ENCODE data around the gene RGL3. TPM values are rescaled to one million over a fixed set of nuclear protein-coding genes. Genes with fewer than 3 reads are reported as not detected.
"Not testable (repeated sequence)": the region's sequence is repeated elsewhere in the genome, so short reads cannot be mapped to it uniquely, and the experiment has no call there.

RGL3 gene
- total RNA-seq, 4 donors from 2014 or later = 0.25 to 3.7 (median 1.3) TPM

DNA sequence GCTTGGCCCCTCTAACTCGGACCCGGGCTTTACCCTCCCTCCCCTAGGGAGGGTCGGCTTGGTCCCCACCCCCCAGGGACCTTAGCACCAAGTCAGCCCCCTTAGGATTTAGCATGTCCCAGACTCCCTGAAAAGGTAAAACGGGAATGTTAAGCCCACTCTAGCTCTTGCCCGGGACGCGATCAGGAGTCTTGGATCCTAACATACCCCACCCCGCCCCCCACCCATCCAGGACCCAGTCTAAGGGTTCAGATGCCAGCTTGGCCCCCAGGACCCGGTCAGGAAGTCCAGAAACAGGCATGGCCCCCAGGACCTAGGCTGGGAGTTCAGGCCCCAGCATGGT, 35.4 kb downstream of the RGL3 start:
- H3K27me3 ChIP-seq = peaks cover 30% of the 10 kb centered on the region
- peak overlapping the region in 1 of 2 donors; percentile 40 for H3K4me3 ChIP-seq
- peak overlapping the region in 1 of 4 donors; percentile 40 for H3K27ac ChIP-seq
- ATAC-seq = no peak
- no peaks in the 10 kb centered on the region for H3K36me3 ChIP-seq
- no peaks in the 10 kb centered on the region for H3K9me3 ChIP-seq
- peaks cover 0 to 59% (median 23%) of the 10 kb centered on the region in 3 donors for H3K4me1 ChIP-seq
- TF ChIP-seq POLR2A (IDR thresholded peaks at IDR 0.05) (no peak), POLR2AphosphoS5 (IDR thresholded peaks at IDR 0.05) (no peak), EP300 (IDR thresholded peaks at IDR 0.05) (no peak)
- 0% methylated on average over 3 of the region's 9 CpGs; no CpG with 5 or more reads in 1 of the 2 donors for WGBS, 2 donors (ENCODE audit: low coverage in 1 of 2)

DNA sequence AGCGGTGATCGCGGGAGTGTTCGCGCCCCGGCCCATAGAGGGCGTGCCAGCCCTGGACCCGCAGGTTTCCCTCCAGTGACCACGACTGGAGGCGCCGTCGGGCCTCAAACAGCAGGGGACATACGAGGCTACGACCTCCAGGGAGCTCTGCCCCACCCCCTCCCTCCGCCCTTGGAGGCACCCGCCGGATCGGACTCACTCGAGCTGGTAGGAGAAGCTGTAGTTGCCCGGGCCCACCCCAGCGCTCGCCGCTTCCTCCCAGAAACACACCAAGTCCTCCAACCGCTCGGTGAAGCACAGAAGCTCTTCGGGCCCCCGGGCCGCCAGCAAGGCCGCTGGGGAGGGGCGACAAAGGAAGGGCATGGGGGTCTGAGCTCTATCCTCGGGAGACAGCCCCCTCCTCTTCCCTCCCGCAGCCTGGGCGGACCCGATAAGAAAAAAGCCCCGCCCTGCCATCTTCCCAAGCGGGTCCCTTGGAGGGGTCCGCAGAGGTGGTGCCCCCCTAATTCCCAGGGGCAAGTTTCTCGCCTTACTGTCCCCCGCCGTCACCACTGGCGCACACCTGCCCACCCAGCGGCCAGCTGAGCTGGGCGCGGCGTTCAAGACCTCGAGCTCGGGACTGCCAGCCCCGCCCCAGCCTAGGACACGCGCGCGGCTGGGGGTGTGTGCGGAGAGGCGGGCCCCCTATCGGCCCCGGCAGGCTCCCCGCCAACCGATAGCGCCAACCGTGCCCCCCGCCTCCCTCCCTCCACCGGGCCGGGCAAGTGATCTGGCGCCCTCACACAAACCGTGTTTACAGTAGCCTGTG, 36.0 kb downstream of the RGL3 start:
- Histone ChIP-seq H3K27me3 (peaks cover 30% of the 10 kb centered on the region), H3K9me3 (no peaks in the 10 kb centered on the region), H3K27ac (peak overlapping the region in 1 of 4 donors; percentile 40), H3K36me3 (peaks cover 0 to 5% of the 10 kb centered on the region in 2 donors), H3K4me1 (peaks cover 0 to 65% (median 25%) of the 10 kb centered on the region in 3 donors), H3K4me3 (peak overlapping the region in 1 of 2 donors; percentile 40)
- TF ChIP-seq, protein P1, sequence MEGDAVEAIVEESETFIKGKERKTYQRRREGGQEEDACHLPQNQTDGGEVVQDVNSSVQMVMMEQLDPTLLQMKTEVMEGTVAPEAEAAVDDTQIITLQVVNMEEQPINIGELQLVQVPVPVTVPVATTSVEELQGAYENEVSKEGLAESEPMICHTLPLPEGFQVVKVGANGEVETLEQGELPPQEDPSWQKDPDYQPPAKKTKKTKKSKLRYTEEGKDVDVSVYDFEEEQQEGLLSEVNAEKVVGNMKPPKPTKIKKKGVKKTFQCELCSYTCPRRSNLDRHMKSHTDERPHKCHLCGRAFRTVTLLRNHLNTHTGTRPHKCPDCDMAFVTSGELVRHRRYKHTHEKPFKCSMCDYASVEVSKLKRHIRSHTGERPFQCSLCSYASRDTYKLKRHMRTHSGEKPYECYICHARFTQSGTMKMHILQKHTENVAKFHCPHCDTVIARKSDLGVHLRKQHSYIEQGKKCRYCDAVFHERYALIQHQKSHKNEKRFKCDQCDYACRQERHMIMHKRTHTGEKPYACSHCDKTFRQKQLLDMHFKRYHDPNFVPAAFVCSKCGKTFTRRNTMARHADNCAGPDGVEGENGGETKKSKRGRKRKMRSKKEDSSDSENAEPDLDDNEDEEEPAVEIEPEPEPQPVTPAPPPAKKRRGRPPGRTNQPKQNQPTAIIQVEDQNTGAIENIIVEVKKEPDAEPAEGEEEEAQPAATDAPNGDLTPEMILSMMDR (IDR thresholded peaks at IDR 0.05) = peak in 2 of 4 experiments; percentile 45 to 67
- TF ChIP-seq EP300 (IDR thresholded peaks at IDR 0.05) (no peak), POLR2AphosphoS5 (IDR thresholded peaks at IDR 0.05) (no peak), POLR2A (IDR thresholded peaks at IDR 0.05) (no peak)
- WGBS, 2 donors (ENCODE audit: low coverage in 1 of 2) = 0% methylated on average over 3 to 7 of the region's 65 CpGs
- ATAC-seq = no peak

GRCh38 chr19:11380653-11381537, 38.2 kb downstream of the RGL3 start:
- peaks cover 0 to 87% (median 38%) of the 10 kb centered on the region in 3 donors for H3K4me1 ChIP-seq
- ATAC-seq = peak; percentile 96
- peaks cover 0 to 10% of the 10 kb centered on the region in 2 donors for H3K36me3 ChIP-seq
- peak overlapping the region; percentile 57 to 89 (median 86) for H3K27ac ChIP-seq
- H3K4me3 ChIP-seq = peak overlapping the region; percentile 76
- peak; percentile 62 to 68 for TF ChIP-seq POLR2A (IDR thresholded peaks at IDR 0.05)
- no peak for TF ChIP-seq EP300 (IDR thresholded peaks at IDR 0.05)
- peak; percentile 88 for TF ChIP-seq POLR2AphosphoS5 (IDR thresholded peaks at IDR 0.05)
- TF ChIP-seq, protein P1 (IDR thresholded peaks at IDR 0.05) = peak; percentile 64 to 83 (median 74)
- 1% methylated on average over 12 to 20 of the region's 54 CpGs for WGBS, 2 donors (ENCODE audit: low coverage in 1 of 2)
- H3K27me3 ChIP-seq = peaks cover 30% of the 10 kb centered on the region
- H3K9me3 ChIP-seq = no peaks in the 10 kb centered on the region

GRCh38 chr19:11379857-11380350, 39.2 kb downstream of the RGL3 start:
- H3K27me3 ChIP-seq = peaks cover 30% of the 10 kb centered on the region
- TF ChIP-seq EP300 (IDR thresholded peaks at IDR 0.05) = no peak
- no peak for TF ChIP-seq POLR2AphosphoS5 (IDR thresholded peaks at IDR 0.05)
- TF ChIP-seq, protein P1 (IDR thresholded peaks at IDR 0.05) = no peak
- no peak for TF ChIP-seq POLR2A (IDR thresholded peaks at IDR 0.05)
- 95 to 100% methylated on average over 2 to 7 of the region's 7 CpGs for WGBS, 2 donors (ENCODE audit: low coverage in 1 of 2)
- H3K36me3 ChIP-seq = peaks cover 0 to 10% of the 10 kb centered on the region in 2 donors
- no peaks in the 10 kb centered on the region for H3K9me3 ChIP-seq
- peak overlapping the region in 2 of 4 donors; percentile 85 to 88 for H3K27ac ChIP-seq
- H3K4me3 ChIP-seq = peak overlapping the region in 1 of 2 donors; percentile 76
- H3K4me1 ChIP-seq = peaks cover 0 to 94% (median 44%) of the 10 kb centered on the region in 3 donors
- ATAC-seq = no peak

DNA sequence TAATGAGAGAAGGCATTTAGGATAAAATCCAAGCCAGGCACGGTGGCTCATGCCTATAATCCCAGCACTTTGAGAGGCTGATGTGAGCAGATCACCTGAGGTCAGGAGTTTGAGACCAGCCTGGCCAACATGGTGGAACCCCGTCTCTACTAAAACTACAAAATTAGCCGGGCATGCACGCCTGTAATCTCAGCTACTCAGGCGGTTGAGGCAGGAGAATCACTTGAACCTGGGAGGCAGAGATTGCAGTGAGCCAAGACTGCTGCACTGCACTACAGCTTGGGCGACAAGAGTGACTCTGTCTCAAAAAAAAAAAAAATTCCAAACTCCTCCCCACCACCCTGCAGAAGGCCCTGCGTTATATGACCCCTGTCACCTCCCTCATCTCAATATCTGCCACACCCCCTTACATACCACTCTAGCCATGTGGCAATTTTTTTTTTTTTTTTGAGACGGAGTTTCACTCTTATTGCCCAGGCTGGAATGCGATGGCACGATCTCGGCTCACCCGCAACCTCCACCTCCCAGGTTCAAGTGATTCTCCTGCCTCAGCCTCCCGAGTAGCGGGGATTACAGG, 39.8 kb downstream of the RGL3 start:
- not testable (repeated sequence) for ATAC-seq, H3K27ac ChIP-seq, H3K36me3 ChIP-seq, H3K9me3 ChIP-seq, H3K4me3 ChIP-seq
- WGBS, 2 donors (ENCODE audit: low coverage in 1 of 2) = 66 to 81% methylated on average over 4 to 13 of the region's 14 CpGs
- Histone ChIP-seq H3K27me3 (peaks cover 30% of the 10 kb centered on the region), H3K4me1 (peaks cover 0 to 92% (median 44%) of the 10 kb centered on the region in 3 donors)

Data from gastroesophageal sphincter (tissue), 4 donors.